SU-DHL-6 (cell line): Measurements from ENCODE around the gene RPS6KC1.
"Not testable (repeated sequence)": the region's sequence is repeated elsewhere in the genome, so short reads cannot be mapped to it uniquely, and the experiment has no call there.

ENCODE experiments used
- H2AFZ ChIP-seq: fragments of 200-600 bp; sonication (generic); 2 replicates; pipeline ENCODE4 v1.6.1; 2014; ENCODE audit warnings: low read depth, mild to moderate bottlenecking, moderate library complexity, mixed read lengths, antibody characterized with exemption, low read length; ENCODE audit not compliant: severe bottlenecking
- H3F3A ChIP-seq: fragments of 200-600 bp; shearing (Covaris generic); 2 replicates; pipeline ENCODE4 v1.6.0; 2016; ENCODE audit warnings: antibody characterized with exemption, mild to moderate bottlenecking; ENCODE audit not compliant: insufficient read depth
- H3K27ac ChIP-seq: fragments of 200-600 bp; sonication (generic); 2 replicates; pipeline ENCODE4 v1.5.1; 2016; ENCODE audit warnings: low read depth, mild to moderate bottlenecking, low read length, moderate library complexity, mixed read lengths
- H3K27me3 ChIP-seq: fragments of 200-600 bp; sonication (generic), shearing (Covaris generic); 2 replicates; pipeline ENCODE4 v1.6.0; 2014; ENCODE audit warnings: mild to moderate bottlenecking, low read length
- H3K36me3 ChIP-seq: fragments of 200-600 bp; sonication (generic); 2 replicates; pipeline ENCODE4 v1.6.1; 2014; ENCODE audit warnings: mild to moderate bottlenecking, low read length, mixed read lengths
- H3K4me2 ChIP-seq: fragments of 300-600, 200-600 bp; shearing (Covaris generic), sonication (generic); 2 replicates; pipeline ENCODE4 v1.6.0; 2014; ENCODE audit warnings: low read length, low read depth, mild to moderate bottlenecking; ENCODE audit not compliant: poor library complexity, severe bottlenecking
- H3K4me3 ChIP-seq: fragments of 200-600 bp; sonication (generic); 2 replicates; pipeline ENCODE4 v1.5.1; 2014; ENCODE audit warnings: antibody characterized with exemption, low read length, mild to moderate bottlenecking, mixed read lengths; ENCODE audit not compliant: insufficient read depth, poor library complexity, severe bottlenecking
- H3K79me2 ChIP-seq: fragments of 200-600 bp; sonication (generic); 2 replicates; pipeline ENCODE4 v1.6.1; 2014; ENCODE audit warnings: mild to moderate bottlenecking, low read length, moderate library complexity; ENCODE audit not compliant: insufficient read depth
- H3K9ac ChIP-seq: fragments of 200-600 bp; sonication (generic); 2 replicates; pipeline ENCODE4 v1.7.0; 2014; ENCODE audit warnings: mild to moderate bottlenecking, low read length
- H3K9me2 ChIP-seq: fragments of 200-600 bp; sonication (generic); replicated peaks from 2 replicates; pipeline ENCODE4 v1.6.1; 2014; ENCODE audit warnings: low read length; ENCODE audit not compliant: insufficient read depth
- H3K9me3 ChIP-seq: fragments of 200-600 bp; sonication (generic); 2 replicates; pipeline ENCODE4 v1.6.1; 2014; ENCODE audit warnings: low read length, mixed read lengths; ENCODE audit not compliant: insufficient read depth
- H4K20me1 ChIP-seq: fragments of 200-600 bp; sonication (generic); 2 replicates; pipeline ENCODE4 v1.6.1; 2014; ENCODE audit warnings: low read depth, mild to moderate bottlenecking, antibody characterized with exemption, low read length, moderate library complexity, mixed read lengths
- EZH2phosphoT487 ChIP-seq: fragments of 200-600 bp; sonication (generic), shearing (Covaris generic); conservative IDR thresholded peaks from 2 replicates; pipeline ENCODE4 v1.6.1; 2018; ENCODE audit warnings: mild to moderate bottlenecking, antibody characterized with exemption, low read length, moderate library complexity, mixed read lengths
- TF ChIP-seq, protein P1 (sequence below): fragments of 200-600 bp; sonication (generic); IDR thresholded peaks from one replicate; pipeline ENCODE4 v1.5.1; 2017; ENCODE audit warnings: antibody characterized with exemption, mild to moderate bottlenecking, low read length, moderate library complexity; ENCODE audit not compliant: insufficient read depth, poor library complexity, severe bottlenecking

Gene RPS6KC1

DNA sequence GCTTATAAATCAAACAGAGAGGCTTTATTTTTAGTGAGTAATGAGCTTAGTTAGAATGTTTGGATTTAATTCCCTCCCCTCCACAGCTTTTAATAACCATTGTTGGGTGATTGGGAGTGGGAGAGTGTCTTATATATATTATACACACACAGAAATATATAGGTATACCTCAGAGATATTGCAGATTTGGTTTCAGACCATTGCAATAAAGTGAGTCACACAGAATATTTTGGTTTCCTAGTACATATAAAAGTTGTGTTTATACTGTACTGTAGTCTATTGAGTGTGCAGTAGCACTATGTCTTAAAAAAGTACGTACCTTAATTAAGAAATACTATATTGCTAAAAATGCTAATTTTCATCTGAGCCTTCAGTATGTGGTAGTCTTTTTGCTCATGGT lies 44.4 kb downstream of the RPS6KC1 start:
- H3K27me3 ChIP-seq = no peaks in the 10 kb centered on the region
- no peak overlapping the region for H3K4me3 ChIP-seq
- H3K36me3 ChIP-seq = no peaks in the 10 kb centered on the region
- H3K4me2 ChIP-seq = no peak overlapping the region
- H2AFZ ChIP-seq = no peak overlapping the region
- H3K9ac ChIP-seq = no peak overlapping the region
- H4K20me1 ChIP-seq = no peaks in the 10 kb centered on the region
- TF ChIP-seq, protein P1, sequence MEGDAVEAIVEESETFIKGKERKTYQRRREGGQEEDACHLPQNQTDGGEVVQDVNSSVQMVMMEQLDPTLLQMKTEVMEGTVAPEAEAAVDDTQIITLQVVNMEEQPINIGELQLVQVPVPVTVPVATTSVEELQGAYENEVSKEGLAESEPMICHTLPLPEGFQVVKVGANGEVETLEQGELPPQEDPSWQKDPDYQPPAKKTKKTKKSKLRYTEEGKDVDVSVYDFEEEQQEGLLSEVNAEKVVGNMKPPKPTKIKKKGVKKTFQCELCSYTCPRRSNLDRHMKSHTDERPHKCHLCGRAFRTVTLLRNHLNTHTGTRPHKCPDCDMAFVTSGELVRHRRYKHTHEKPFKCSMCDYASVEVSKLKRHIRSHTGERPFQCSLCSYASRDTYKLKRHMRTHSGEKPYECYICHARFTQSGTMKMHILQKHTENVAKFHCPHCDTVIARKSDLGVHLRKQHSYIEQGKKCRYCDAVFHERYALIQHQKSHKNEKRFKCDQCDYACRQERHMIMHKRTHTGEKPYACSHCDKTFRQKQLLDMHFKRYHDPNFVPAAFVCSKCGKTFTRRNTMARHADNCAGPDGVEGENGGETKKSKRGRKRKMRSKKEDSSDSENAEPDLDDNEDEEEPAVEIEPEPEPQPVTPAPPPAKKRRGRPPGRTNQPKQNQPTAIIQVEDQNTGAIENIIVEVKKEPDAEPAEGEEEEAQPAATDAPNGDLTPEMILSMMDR = no peak
- TF ChIP-seq EZH2phosphoT487 = no peak
- H3K79me2 ChIP-seq = no peaks in the 10 kb centered on the region
- no peaks in the 10 kb centered on the region for H3K9me3 ChIP-seq
- no peak overlapping the region for H3K27ac ChIP-seq
- H3F3A ChIP-seq = no peaks in the 10 kb centered on the region
- H3K9me2 ChIP-seq = no peaks in the 10 kb centered on the region

DNA sequence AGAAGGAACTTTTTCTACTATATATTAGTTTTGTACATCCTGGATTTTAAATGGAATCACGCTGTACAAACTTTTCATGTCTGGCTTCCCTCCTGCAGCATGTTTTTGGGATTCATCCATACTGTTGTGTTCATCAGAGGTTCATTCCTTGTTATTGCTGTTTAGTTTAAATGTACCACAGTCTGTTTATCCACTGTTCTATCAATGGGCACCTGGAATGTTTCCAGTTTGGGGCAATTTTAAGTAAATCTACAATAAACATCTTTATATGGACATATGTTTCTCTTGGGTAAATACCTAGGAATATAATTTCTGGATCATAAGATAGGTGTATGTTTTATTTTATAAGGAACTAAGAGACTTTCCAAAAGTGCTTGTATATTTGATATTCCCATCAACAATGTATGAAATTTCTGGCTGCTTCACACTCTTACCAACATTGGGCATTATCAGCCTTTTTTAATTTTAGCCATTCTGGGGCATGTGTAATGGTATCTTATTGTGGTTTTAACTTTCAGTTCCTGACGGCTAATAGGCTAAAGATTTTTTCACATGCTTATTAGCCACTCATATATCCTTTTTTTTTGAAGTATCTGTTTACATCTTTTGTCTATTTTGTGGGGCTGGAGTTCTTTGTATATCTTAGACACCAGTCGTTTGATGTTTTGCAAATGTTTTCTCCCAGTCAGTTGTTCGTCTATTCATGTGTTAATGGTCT lies 48.8 kb downstream of the RPS6KC1 start:
- no peak overlapping the region for H3K4me2 ChIP-seq
- TF ChIP-seq EZH2phosphoT487 = no peak
- TF ChIP-seq, protein P1 = no peak

DNA sequence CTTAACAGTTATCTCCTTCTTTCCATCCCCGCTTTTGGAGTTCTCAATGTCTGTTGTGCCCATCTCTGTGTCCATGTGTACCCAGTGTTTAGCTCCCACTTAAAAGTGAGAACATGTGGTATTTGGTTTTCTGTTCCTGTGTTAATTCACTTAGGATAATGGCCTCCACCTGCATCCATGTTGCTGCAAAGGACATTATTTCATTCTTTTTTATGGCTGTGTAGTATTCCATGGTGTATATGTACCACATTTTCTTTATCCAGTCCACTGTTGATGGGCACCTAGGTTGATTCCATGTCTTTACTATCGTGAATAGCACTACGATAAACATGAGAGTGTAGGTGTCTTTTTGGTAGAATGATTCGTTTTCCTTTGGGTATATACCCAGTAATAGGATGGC lies 49.5 kb downstream of the RPS6KC1 start:
- H3K4me2 ChIP-seq, H3K27ac ChIP-seq, H3K36me3 ChIP-seq: not testable (repeated sequence)

More for the DNA sequence above, 48.8 kb downstream of the RPS6KC1 start:
- H3K27me3 ChIP-seq = no peaks in the 10 kb centered on the region
- H3K36me3 ChIP-seq = no peaks in the 10 kb centered on the region
- no peaks in the 10 kb centered on the region for H4K20me1 ChIP-seq
- no peaks in the 10 kb centered on the region for H3K9me3 ChIP-seq
- H3K9me2 ChIP-seq = no peaks in the 10 kb centered on the region
- no peak overlapping the region for H3K9ac ChIP-seq
- H3K27ac ChIP-seq = no peak overlapping the region
- H2AFZ ChIP-seq = no peak overlapping the region
- no peak overlapping the region for H3K4me3 ChIP-seq
- H3F3A ChIP-seq = no peaks in the 10 kb centered on the region
- H3K79me2 ChIP-seq = no peaks in the 10 kb centered on the region

More for the DNA sequence above, 49.5 kb downstream of the RPS6KC1 start:
- not testable (repeated sequence) for H3K9me2 ChIP-seq, H4K20me1 ChIP-seq, H3K9me3 ChIP-seq, H3K9ac ChIP-seq, H3F3A ChIP-seq, H3K4me3 ChIP-seq, H3K79me2 ChIP-seq, H3K27me3 ChIP-seq, H2AFZ ChIP-seq
